T-helper 2 cell treated with Interferon-gamma antibody and Interleukin-4, amounts not matched to agents 5 μg/mL and 100 μg/mL, for 36 hours (primary cell): Measurements from ENCODE around the gene GZMM.

Experiments
- DNase-seq: peaks from one replicate; pipeline ENCODE4 v3.0.0; 2021; ENCODE audit warnings: low spot score
- H3K27ac Mint-ChIP-seq: one replicate; pipeline ENCODE4 v1.8.0; 2021; ENCODE audit warnings: mild to moderate bottlenecking, mixed read lengths
- H3K27me3 Mint-ChIP-seq: one replicate; pipeline ENCODE4 v1.8.0; 2021; ENCODE audit warnings: low read depth, mixed read lengths
- H3K36me3 Mint-ChIP-seq: one replicate; pipeline ENCODE4 v1.8.0; 2021; ENCODE audit warnings: low read depth, mixed read lengths
- H3K4me1 Mint-ChIP-seq: one replicate; pipeline ENCODE4 v1.8.0; 2021; ENCODE audit warnings: low read depth, mixed read lengths
- H3K4me3 Mint-ChIP-seq: one replicate; pipeline ENCODE4 v1.8.0; 2022; ENCODE audit warnings: mild to moderate bottlenecking, moderate library complexity, mixed read lengths
- H3K9me3 Mint-ChIP-seq: one replicate; pipeline ENCODE4 v1.8.0; 2021; ENCODE audit warnings: mixed read lengths

GZMM gene

GRCh38 chr19:594265-594870 lies 50.5 kb downstream of the GZMM start:
- no peaks in the 10 kb centered on the region for H3K36me3 Mint-ChIP-seq
- H3K4me1 Mint-ChIP-seq: no peaks in the 10 kb centered on the region
- no peak overlapping the region for H3K27ac Mint-ChIP-seq
- H3K4me3 Mint-ChIP-seq: no peak overlapping the region
- H3K9me3 Mint-ChIP-seq: no peaks in the 10 kb centered on the region
- DNase-seq: no peak
- H3K27me3 Mint-ChIP-seq: peaks cover 16% of the 10 kb centered on the region

GRCh38 chr19:595326-596262 lies 51.7 kb downstream of the GZMM start:
- Mint-ChIP-seq H3K4me3 (no peak overlapping the region), H3K27ac (no peak overlapping the region), H3K27me3 (peaks cover 14% of the 10 kb centered on the region), H3K4me1 (no peaks in the 10 kb centered on the region), H3K9me3 (no peaks in the 10 kb centered on the region), H3K36me3 (no peaks in the 10 kb centered on the region)
- DNase-seq: no peak

- H3K27ac Mint-ChIP-seq: no peak overlapping the region
- no peaks in the 10 kb centered on the region for H3K4me1 Mint-ChIP-seq
- H3K27me3 Mint-ChIP-seq: peaks cover 12% of the 10 kb centered on the region
- DNase-seq: no peak
- no peaks in the 10 kb centered on the region for H3K36me3 Mint-ChIP-seq
- H3K9me3 Mint-ChIP-seq: no peaks in the 10 kb centered on the region
- no peak overlapping the region for H3K4me3 Mint-ChIP-seq
These were observed 52.4 kb downstream of the GZMM start for GRCh38 chr19:596263-596655.

- Mint-ChIP-seq H3K27me3 (peaks cover 9% of the 10 kb centered on the region), H3K4me3 (no peak overlapping the region), H3K36me3 (no peaks in the 10 kb centered on the region), H3K9me3 (no peaks in the 10 kb centered on the region), H3K4me1 (no peaks in the 10 kb centered on the region), H3K27ac (no peak overlapping the region)
- no peak for DNase-seq
These were observed 53.8 kb downstream of the GZMM start for GRCh38 chr19:597406-598315.
